Caco-2 (cell line): ENCODE data around the gene CNOT1. TPM values are rescaled to one million over a fixed set of nuclear protein-coding genes. Genes with fewer than 3 reads are reported as not detected.

Experiments
- BruUV-seq: library from RNA; stranded (reverse); fragments of 400-500 nt; replicated peaks from 2 replicates; lab custom pipeline; 2021; lab: Mats Ljungman, UMichigan
- CTCF ChIA-PET: fragments of 300-600 bp; sonication (Branson Sonifier 250); formaldehyde crosslinking; loops from one replicate; lab custom pipeline; 2022; ENCODE audit warnings: antibody characterized with exemption; lab: Charles Lee
- POLR2A ChIA-PET: fragments of 300-600 bp; sonication (Branson Sonifier 250); formaldehyde crosslinking; loops from one replicate; lab custom pipeline; 2022; ENCODE audit warnings: antibody characterized with exemption; lab: Charles Lee
- DNase-seq, 2 experiments: peaks; one replicate each; pipeline versions ENCODE4 v3.0.0 to v3.0.0-alpha.2; 2020 to 2022
- H3K27me3 ChIP-seq: replicated peaks from 2 replicates; pipeline ENCODE4 v1.6.0; 2011; ENCODE audit warnings: low read length; ENCODE audit not compliant: control insufficient read depth, insufficient read depth
- H3K36me3 ChIP-seq: 2 replicates; pipeline ENCODE4 v1.5.1; 2011; ENCODE audit warnings: low read length; ENCODE audit not compliant: control insufficient read depth, insufficient read depth
- H3K4me1 ChIP-seq: fragments of 250-450 bp; sonication (Bioruptor Pico); 2 replicates; pipeline ENCODE4 v1.5.1; 2020; ENCODE audit warnings: mild to moderate bottlenecking
- H3K4me3 ChIP-seq: 2 replicates; pipeline ENCODE4 v1.5.1; 2011; ENCODE audit warnings: low read depth, mild to moderate bottlenecking, control low read depth, low read length
- H3K9me3 ChIP-seq: fragments of 250-450 bp; sonication (Bioruptor Pico); 2 replicates; pipeline ENCODE4 v1.5.1; 2020; ENCODE audit warnings: mild to moderate bottlenecking, moderate library complexity
- H3K27ac Mint-ChIP-seq: one replicate; pipeline ENCODE4 v1.8.0; 2022; ENCODE audit warnings: mixed read lengths; ENCODE audit not compliant: unreplicated experiment
- H3K27me3 Mint-ChIP-seq: one replicate; pipeline ENCODE4 v1.8.0; 2022; ENCODE audit warnings: mixed read lengths; ENCODE audit not compliant: insufficient read depth, unreplicated experiment
- H3K36me3 Mint-ChIP-seq: one replicate; pipeline ENCODE4 v1.8.0; 2022; ENCODE audit warnings: mild to moderate bottlenecking, mixed read lengths; ENCODE audit not compliant: insufficient read depth, unreplicated experiment
- H3K4me1 Mint-ChIP-seq: one replicate; pipeline ENCODE4 v1.8.0; 2022; ENCODE audit warnings: low read depth, mixed read lengths; ENCODE audit not compliant: unreplicated experiment
- H3K4me3 Mint-ChIP-seq: one replicate; pipeline ENCODE4 v1.8.0; 2022; ENCODE audit warnings: mild to moderate bottlenecking, moderate library complexity, mixed read lengths; ENCODE audit not compliant: unreplicated experiment
- H3K9me3 Mint-ChIP-seq: one replicate; pipeline ENCODE4 v1.8.0; 2022; ENCODE audit warnings: mixed read lengths; ENCODE audit not compliant: unreplicated experiment
- CTCF ChIP-seq, 2 experiments: fragments of 200-600 bp in 1 of 2; IDR thresholded peaks; 1 replicate in 1 of 2; 2 replicates in 1 of 2; pipeline versions ENCODE4 v1.5.1 to v1.8.0; 2011 to 2022; ENCODE audit warnings: antibody characterized with exemption in 1 of 2, control low read depth in 1 of 2, inconsistent platforms in 1 of 2, low read depth in 1 of 2, low read length in 1 of 2, mild to moderate bottlenecking in 1 of 2, moderate library complexity in 1 of 2; ENCODE audit not compliant: insufficient read depth in 1 of 2, severe bottlenecking in 1 of 2, unreplicated experiment in 1 of 2
- intact Hi-C: fragments of 100-400 bp; cut with micrococcal nuclease; formaldehyde crosslinking; loops from one replicate; pipeline ENCODE4 v1.10.0; 2022; ENCODE audit not compliant: unreplicated experiment
- total RNA-seq: library from RNA; stranded (reverse); gene quantifications from 2 replicates; pipeline ENCODE4 v1.2.3, GENCODE V29; 2022

The CNOT1 gene
- total RNA-seq, 1 experiment from 2014 or later = 413 TPM

DNA sequence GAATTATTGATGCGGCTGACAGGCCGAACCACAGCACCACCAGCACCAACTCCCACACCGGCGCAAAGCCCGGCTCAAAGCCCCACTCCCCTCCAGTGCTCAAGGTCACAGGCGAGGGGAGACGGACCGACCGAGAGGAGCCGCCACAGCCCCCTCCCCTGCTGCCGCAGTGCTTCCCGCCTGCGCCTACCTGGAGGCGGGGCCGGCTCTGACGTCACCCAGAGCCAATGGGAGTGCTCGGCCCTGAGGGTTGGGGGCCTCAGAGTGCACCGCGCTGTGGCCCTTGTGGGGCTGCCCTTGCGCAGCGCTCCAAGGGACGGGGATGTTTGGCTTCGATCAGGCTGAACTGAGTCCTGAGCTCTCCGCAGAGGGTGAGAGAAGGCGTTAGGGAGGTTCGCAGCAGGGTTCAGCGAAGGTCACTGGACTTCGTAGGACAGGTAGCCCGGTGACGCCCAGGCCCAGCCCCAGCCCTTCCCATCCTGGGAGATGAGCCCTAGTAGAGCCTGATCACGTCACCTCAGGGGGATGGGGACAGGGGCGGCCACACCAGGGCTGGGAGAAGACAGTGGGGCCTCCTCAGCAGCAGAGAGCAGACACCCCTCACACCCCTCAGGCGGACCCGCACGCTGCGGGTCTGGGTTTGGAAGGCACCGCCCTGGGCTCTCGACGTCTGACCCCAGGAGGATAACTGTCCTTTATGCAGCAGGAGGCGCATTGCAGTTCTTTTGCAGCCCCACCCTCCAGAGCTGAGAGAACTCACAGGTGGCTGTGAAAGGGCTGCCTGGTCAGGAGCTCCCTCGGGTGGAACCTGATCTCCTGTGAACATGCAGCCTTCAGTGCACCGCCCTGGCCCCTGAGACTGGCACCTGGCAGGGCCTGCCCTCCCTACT lies 128.1 kb downstream of the CNOT1 start:
- H3K36me3 Mint-ChIP-seq = peaks cover 30% of the 10 kb centered on the region
- H3K27me3 Mint-ChIP-seq = no peaks in the 10 kb centered on the region
- POLR2A ChIA-PET = no interaction called here
- peak overlapping the region; percentile 86 for H3K27ac Mint-ChIP-seq
- BruUV-seq = TSS peak; percentile 55
- CTCF ChIA-PET = interaction anchor here (0.6 to 2.2 kb wide), 3 partner anchors 10 to 155 kb away, joined by 3 to 9 read pairs (median 3); no protein-coding TSS in a partner anchor
- H3K4me3 ChIP-seq = peak overlapping the region; percentile 63
- no peaks in the 10 kb centered on the region for H3K9me3 ChIP-seq
- H3K27me3 ChIP-seq = no peaks in the 10 kb centered on the region
- no peaks in the 10 kb centered on the region for H3K9me3 Mint-ChIP-seq
- peaks cover 7% of the 10 kb centered on the region for H3K4me1 ChIP-seq
- no peaks in the 10 kb centered on the region for H3K36me3 ChIP-seq
- DNase-seq = peak; percentile 74 to 86
- H3K4me3 Mint-ChIP-seq = peak overlapping the region; percentile 88
- no peaks in the 10 kb centered on the region for H3K4me1 Mint-ChIP-seq
- no peak for TF ChIP-seq CTCF (IDR thresholded peaks at IDR 0.05; ENCODE audit: insufficient read depth in 1 of 2, low read depth in 1 of 2, low read length in 1 of 2, severe bottlenecking in 1 of 2, unreplicated experiment in 1 of 2)
- intact Hi-C loops = loop anchor here (1.0 to 5.0 kb wide), 3 partner anchors 129 to 164 kb away; no protein-coding TSS in a partner anchor

- ChIA-PET CTCF (interaction anchor here (0.6 to 2.2 kb wide), 10 partner anchors 11 to 379 kb away, joined by 3 to 9 read pairs (median 4); no protein-coding TSS in a partner anchor), POLR2A (interaction anchor here (0.9 kb wide), 1 partner anchor 14 kb away, joined by 6 read pairs; no protein-coding TSS in a partner anchor)
- no peaks in the 10 kb centered on the region for H3K36me3 ChIP-seq
- DNase-seq = no peak
- no peaks in the 10 kb centered on the region for H3K9me3 ChIP-seq
- no peaks in the 10 kb centered on the region for H3K27me3 Mint-ChIP-seq
- peak overlapping the region; percentile 63 for H3K4me3 ChIP-seq
- H3K4me1 ChIP-seq = peaks cover 7% of the 10 kb centered on the region
- peak overlapping the region; percentile 88 for H3K4me3 Mint-ChIP-seq
- H3K27ac Mint-ChIP-seq = peak overlapping the region; percentile 86
- intact Hi-C loops = loop anchor here (1.0 to 5.0 kb wide), 3 partner anchors 130 to 163 kb away; no protein-coding TSS in a partner anchor
- no peak for TF ChIP-seq CTCF (IDR thresholded peaks at IDR 0.05; ENCODE audit: insufficient read depth in 1 of 2, low read depth in 1 of 2, low read length in 1 of 2, severe bottlenecking in 1 of 2, unreplicated experiment in 1 of 2)
- peaks cover 29% of the 10 kb centered on the region for H3K36me3 Mint-ChIP-seq
- H3K9me3 Mint-ChIP-seq = no peaks in the 10 kb centered on the region
- no peaks in the 10 kb centered on the region for H3K27me3 ChIP-seq
- no peaks in the 10 kb centered on the region for H3K4me1 Mint-ChIP-seq
- no TSS peak for BruUV-seq
Observed at GRCh38 chr16:58500430-58501241, 129.0 kb downstream of the CNOT1 start.
